Lower lobe of right lung (tissue), 2 donors: ENCODE results near the gene ADAMTS10. TPM values are rescaled to one million over a fixed set of nuclear protein-coding genes. Genes with fewer than 3 reads are reported as not detected.

Experiments
- ATAC-seq, 2 donors: fragments of 200-7000 bp; cut with Tn5 transposase; one replicate each; pipeline ENCODE4 v1.9.1; 2020 to 2022; ENCODE audit warnings: mild to moderate bottlenecking in 2 of 2, moderate library complexity in 2 of 2
- DNase-seq: peaks from one replicate; pipeline ENCODE4 v3.0.0-alpha.2; 2020
- H3K27ac ChIP-seq: fragments of 200-600 bp; one replicate; pipeline ENCODE4 v1.8.0; 2022
- H3K27me3 ChIP-seq: fragments of 200-600 bp; one replicate; pipeline ENCODE4 v1.8.0; 2022; ENCODE audit warnings: low read depth
- H3K36me3 ChIP-seq: fragments of 200-600 bp; one replicate; pipeline ENCODE4 v1.8.0; 2022; ENCODE audit warnings: mild to moderate bottlenecking
- H3K4me1 ChIP-seq: fragments of 200-600 bp; one replicate; pipeline ENCODE4 v1.8.0; 2022
- H3K4me3 ChIP-seq: fragments of 200-600 bp; one replicate; pipeline ENCODE4 v1.8.0; 2022; ENCODE audit warnings: mild to moderate bottlenecking
- H3K9me3 ChIP-seq: fragments of 200-600 bp; one replicate; pipeline ENCODE4 v1.8.0; 2022
- CTCF ChIP-seq: fragments of 200-600 bp; IDR thresholded peaks from one replicate; pipeline ENCODE4 v1.8.0; 2022; ENCODE audit warnings: antibody characterized with exemption, mild to moderate bottlenecking
- intact Hi-C: fragments of 100-400 bp; cut with DNase I; formaldehyde crosslinking; loops from one replicate; pipeline ENCODE4 v1.11.0; 2022
- total RNA-seq: library from RNA; stranded (reverse); fragmentation: NEBNext Ultra II Directional; extraction: Animal tissue kit (Norgen Biotek cat#: 25700); gene quantifications from one replicate; pipeline ENCODE4 v1.2.1, GENCODE V29; 2021
- donor health status: DM: no; HTN: yes; CAD: no; lungs with severe emphysema.

ADAMTS10 gene
- total RNA-seq, 1 donor from 2014 or later: 22.4 TPM

DNA sequence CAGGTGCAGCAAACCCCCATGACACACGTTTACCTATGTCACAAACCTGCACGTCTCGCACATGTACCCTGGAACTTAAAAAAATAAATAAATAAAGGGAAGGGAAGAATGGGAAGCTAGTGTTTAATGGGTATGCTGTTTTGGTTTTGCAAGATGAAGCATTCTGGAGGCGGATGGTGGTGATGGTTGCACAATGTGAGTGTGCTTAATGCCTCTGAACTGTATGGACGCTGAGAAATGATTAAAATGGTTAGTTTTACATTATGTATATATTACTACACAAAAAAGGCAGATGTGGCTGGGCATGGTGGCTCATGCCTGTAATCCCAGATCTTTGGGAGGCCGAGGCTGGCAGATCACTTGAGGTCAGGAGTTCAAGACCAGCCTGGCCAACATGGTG, 37.7 kb upstream of the ADAMTS10 start:
- no peak overlapping the region for H3K4me3 ChIP-seq
- peaks cover 4% of the 10 kb centered on the region for H3K27me3 ChIP-seq
- no peak for TF ChIP-seq CTCF
- no peaks in the 10 kb centered on the region for H3K36me3 ChIP-seq
- no peak overlapping the region for H3K27ac ChIP-seq
- ATAC-seq: peak in 1 of 2 donors; percentile 42
- H3K9me3 ChIP-seq: no peaks in the 10 kb centered on the region
- H3K4me1 ChIP-seq: no peaks in the 10 kb centered on the region
- intact Hi-C loops: no loop called here
- DNase-seq: no peak

DNA sequence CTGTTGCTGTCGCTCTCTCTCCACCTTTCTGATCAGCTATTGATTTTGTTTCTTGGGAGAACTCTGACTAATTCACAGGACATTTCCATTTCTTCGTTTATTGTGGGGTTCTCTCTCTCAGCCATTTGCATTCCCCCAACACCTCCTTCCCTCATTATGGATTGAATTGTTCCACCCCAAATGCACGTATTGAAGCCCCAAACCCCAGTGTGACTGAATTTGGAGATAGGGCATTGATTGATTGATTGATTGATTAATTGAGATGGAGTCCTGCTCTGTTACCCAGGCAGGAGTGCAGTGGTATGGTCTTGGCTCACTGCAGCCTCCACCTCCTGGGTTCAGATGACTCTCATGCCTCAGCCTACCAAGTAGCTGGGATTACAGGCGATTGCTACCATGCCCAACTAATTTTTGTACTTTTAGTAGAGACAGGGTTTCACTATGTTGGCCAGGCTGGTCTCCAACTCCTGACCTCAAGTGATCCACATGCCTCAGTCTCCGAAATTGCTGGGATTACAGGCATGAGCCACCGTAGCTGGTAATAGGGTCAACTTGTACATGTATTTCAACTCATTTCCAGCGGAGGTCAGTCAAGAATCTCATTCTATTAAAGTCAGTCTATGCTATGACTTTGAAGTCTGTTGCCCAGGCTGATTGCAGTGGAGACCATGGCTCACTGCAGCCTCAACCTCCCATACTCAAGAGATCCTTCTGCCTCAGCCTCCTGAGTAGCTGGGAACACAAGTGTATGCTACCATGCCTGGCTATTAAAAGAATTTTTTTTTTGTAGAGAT, 33.5 kb upstream of the ADAMTS10 start:
- DNase-seq: no peak
- H3K27ac ChIP-seq: no peak overlapping the region
- TF ChIP-seq CTCF: no peak
- H3K36me3 ChIP-seq: no peaks in the 10 kb centered on the region
- no peak overlapping the region for H3K4me3 ChIP-seq
- intact Hi-C loops: no loop called here
- H3K9me3 ChIP-seq: no peaks in the 10 kb centered on the region
- ATAC-seq: no peak
- peaks cover 10% of the 10 kb centered on the region for H3K4me1 ChIP-seq
- H3K27me3 ChIP-seq: peaks cover 4% of the 10 kb centered on the region

DNA sequence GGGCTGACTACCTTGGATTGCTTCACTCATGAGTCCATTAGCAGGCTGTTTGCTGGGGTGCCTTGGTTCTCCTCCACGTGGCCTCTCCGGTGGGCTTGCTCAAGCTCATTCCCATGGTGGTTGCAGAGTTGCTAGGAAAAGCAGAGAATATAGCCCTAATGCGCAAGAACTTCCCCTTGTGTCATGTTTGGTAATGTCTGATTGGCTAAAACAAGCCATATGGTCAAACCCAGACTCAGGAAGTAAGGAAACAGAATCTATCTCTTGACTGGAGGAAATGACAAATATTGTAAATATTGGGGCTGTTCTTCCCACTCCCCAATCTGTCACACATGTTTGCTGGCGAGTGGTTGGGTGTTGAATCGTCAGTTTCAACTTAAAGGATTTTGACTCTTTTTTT, 32.0 kb upstream of the ADAMTS10 start:
- DNase-seq (no peak), ATAC-seq (no peak)
- Histone ChIP-seq H3K27me3 (peaks cover 4% of the 10 kb centered on the region), H3K9me3 (no peaks in the 10 kb centered on the region), H3K27ac (no peak overlapping the region), H3K4me1 (peaks cover 10% of the 10 kb centered on the region), H3K4me3 (no peak overlapping the region), H3K36me3 (no peaks in the 10 kb centered on the region)
- intact Hi-C loops: no loop called here
- no peak for TF ChIP-seq CTCF

DNA sequence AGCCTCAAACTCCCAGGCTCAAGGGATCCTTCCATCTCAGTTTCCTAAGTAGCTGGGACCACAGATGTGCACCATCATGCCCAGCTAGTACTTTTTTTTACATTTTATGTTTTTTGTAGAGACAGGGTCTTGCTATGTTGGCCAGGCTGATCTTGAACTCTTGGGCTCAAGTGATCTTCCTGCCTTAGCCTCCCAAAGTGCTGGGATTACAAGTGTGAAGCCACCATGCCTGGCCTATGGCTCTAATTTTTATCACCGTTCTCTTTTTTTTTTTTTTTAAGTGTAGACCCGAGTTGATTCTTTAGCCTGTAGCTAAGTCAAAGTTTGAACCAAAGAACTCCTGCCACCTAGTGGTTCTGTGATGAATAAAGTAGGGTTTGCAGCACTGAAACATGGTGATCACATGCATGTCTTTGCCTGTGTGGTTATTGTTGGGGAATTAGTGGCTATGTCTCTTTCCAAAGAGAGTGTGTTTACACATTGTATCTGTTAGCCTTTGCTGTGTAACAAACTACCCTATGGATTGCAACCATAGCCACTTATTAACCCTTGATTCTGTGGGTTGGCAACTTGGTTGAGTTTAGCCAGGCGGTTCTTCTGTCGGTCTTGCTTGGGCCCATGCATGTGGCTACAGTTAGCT, 31.5 kb upstream of the ADAMTS10 start:
- peaks cover 4% of the 10 kb centered on the region for H3K27me3 ChIP-seq
- no peaks in the 10 kb centered on the region for H3K9me3 ChIP-seq
- no peaks in the 10 kb centered on the region for H3K36me3 ChIP-seq
- peak; percentile 52 for TF ChIP-seq CTCF
- ATAC-seq: no peak
- no peak overlapping the region for H3K27ac ChIP-seq
- no peak overlapping the region for H3K4me3 ChIP-seq
- no peak for DNase-seq
- intact Hi-C loops: no loop called here
- peaks cover 10% of the 10 kb centered on the region for H3K4me1 ChIP-seq

GRCh38 chr19:8641221-8641907, 30.8 kb upstream of the ADAMTS10 start:
- H3K27me3 ChIP-seq: peaks cover 3% of the 10 kb centered on the region
- no peak for DNase-seq
- H3K4me1 ChIP-seq: peaks cover 10% of the 10 kb centered on the region
- ATAC-seq: no peak
- no peak for TF ChIP-seq CTCF
- intact Hi-C loops: no loop called here
- no peaks in the 10 kb centered on the region for H3K36me3 ChIP-seq
- no peak overlapping the region for H3K27ac ChIP-seq
- H3K9me3 ChIP-seq: no peaks in the 10 kb centered on the region
- no peak overlapping the region for H3K4me3 ChIP-seq
